Retinal pigment epithelial cell (primary cell): ENCODE measurements around the gene DNAAF1.

Source experiments
- DNase-seq: peaks from one replicate; pipeline ENCODE4 v3.0.0-alpha.2; 2010; ENCODE audit warnings: low read depth
- H3K4me3 ChIP-seq: 2 replicates; pipeline ENCODE4 v1.5.1; 2011; ENCODE audit warnings: mild to moderate bottlenecking, low read length, control low read depth, moderate library complexity
- CTCF ChIP-seq: conservative IDR thresholded peaks from 2 replicates; pipeline ENCODE4 v1.5.1; 2011; ENCODE audit warnings: low read depth, low read length, control low read depth, inconsistent platforms

The DNAAF1 gene

DNA sequence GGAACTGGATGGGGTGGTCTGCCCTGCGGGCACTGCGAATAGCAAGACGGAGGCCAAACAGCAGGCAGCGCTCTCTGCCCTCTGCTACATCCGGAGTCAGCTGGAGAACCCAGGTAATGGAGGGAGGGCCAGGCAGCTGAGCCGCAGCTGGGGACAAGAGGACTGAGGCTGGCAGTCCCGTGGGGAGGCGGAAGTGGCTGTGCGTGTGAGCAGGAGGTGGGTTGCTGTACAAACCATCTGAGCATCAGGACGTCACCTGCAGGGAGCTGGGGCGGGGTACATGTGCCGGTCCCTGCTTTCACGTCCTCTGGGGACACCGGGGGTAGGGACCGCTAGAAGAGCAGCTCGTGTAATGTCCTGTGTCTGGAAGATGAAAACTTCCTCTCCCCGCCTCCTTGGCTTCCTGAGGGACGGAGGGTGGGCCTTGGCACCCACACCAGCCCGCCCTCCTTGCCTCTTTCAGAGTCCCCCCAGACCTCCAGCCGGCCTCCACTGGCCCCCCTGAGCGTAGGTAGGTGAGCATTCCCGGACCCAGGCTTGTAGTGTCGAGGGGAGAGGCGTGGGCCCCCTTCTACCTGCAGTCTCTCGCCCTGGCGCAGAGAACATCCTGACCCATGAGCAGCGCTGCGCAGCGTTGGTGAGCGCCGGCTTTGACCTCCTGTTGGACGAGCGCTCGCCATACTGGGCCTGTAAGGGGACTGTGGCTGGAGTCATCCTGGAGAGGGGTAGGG is 49.5 kb downstream of the DNAAF1 start:
- TF ChIP-seq CTCF, result no peak
- DNase-seq, result no peak
- no peak overlapping the region for H3K4me3 ChIP-seq

DNA sequence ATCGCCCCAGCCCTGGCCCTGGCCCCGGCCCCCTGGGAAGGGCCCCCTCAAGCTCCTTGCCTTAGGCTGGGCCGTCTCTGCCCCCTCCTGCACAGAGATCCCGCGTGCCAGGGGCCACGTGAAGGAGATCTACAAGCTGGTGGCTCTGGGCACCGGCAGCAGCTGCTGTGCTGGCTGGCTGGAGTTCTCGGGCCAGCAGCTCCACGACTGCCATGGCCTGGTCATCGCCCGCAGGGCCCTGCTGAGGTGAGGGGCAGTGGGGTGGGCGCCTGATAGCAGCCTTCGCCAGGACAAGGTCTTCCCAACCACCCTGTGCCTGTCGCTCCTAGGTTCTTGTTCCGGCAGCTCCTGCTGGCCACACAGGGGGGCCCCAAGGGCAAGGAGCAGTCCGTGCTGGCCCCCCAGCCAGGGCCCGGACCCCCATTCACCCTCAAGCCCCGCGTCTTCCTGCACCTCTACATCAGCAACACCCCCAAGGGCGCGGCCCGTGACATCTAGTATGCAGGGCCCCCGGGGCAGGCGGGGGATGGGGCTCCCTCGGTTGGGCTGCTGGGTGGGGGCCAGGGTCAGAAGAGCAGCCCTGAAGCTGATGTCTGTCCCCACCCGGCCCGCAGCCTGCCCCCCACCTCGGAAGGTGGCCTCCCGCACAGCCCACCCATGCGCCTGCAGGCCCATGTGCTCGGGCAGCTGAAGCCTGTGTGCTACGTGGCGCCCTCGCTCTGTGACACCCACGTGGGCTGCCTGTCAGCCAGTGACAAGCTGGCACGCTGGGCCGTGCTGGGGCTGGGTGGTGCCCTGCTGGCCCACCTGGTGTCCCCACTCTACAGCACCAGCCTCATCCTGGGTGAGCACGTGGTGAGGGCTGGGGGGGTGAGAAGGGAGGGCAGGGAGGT is 50.3 kb downstream of the DNAAF1 start:
- TF ChIP-seq CTCF, result no peak
- no peak overlapping the region for H3K4me3 ChIP-seq
- DNase-seq, result no peak

GRCh38 chr16:84196101-84196500 is 51.0 kb downstream of the DNAAF1 start:
- no peak overlapping the region for H3K4me3 ChIP-seq
- DNase-seq, result no peak
- no peak for TF ChIP-seq CTCF

- TF ChIP-seq CTCF, result no peak
- no peak for DNase-seq
- no peak overlapping the region for H3K4me3 ChIP-seq
Measured at GRCh38 chr16:84196727-84197394, 51.8 kb downstream of the DNAAF1 start.

GRCh38 chr16:84197466-84198128 is 52.5 kb downstream of the DNAAF1 start:
- H3K4me3 ChIP-seq, result no peak overlapping the region
- DNase-seq, result no peak
- TF ChIP-seq CTCF, result no peak

GRCh38 chr16:84198401-84198800 is 53.3 kb downstream of the DNAAF1 start:
- DNase-seq, result no peak
- no peak for TF ChIP-seq CTCF
- H3K4me3 ChIP-seq, result no peak overlapping the region
